Esophagus (tissue), 2 donors: Measurements from ENCODE around the gene HMCN2. TPM values are rescaled to one million over a fixed set of nuclear protein-coding genes. Genes with fewer than 3 reads are reported as not detected.

Experiments
- H3K27ac ChIP-seq, 2 donors: one replicate each; pipeline ENCODE4 v1.5.1; 2013; ENCODE audit warnings: low read depth in 2 of 2, mild to moderate bottlenecking in 2 of 2, inconsistent platforms in 1 of 2, low read length in 1 of 2, moderate library complexity in 1 of 2
- H3K27me3 ChIP-seq, 2 donors: one replicate each; pipeline ENCODE4 v1.6.1; 2013; ENCODE audit warnings: low read length in 2 of 2, control low read depth in 1 of 2, mild to moderate bottlenecking in 1 of 2; ENCODE audit not compliant: insufficient read depth in 2 of 2, control insufficient read depth in 1 of 2
- H3K36me3 ChIP-seq, 2 donors: one replicate each; pipeline ENCODE4 v1.6.1; 2013; ENCODE audit warnings: low read length in 1 of 2; ENCODE audit not compliant: control insufficient read depth in 2 of 2, insufficient read depth in 2 of 2
- H3K4me1 ChIP-seq, 2 donors: one replicate each; pipeline ENCODE4 v1.6.1; 2013; ENCODE audit warnings: low read length in 1 of 2; ENCODE audit not compliant: control insufficient read depth in 2 of 2, insufficient read depth in 2 of 2
- H3K4me3 ChIP-seq, 2 donors: one replicate each; pipeline ENCODE4 v1.5.1; 2013; ENCODE audit warnings: low read length in 2 of 2, mild to moderate bottlenecking in 2 of 2, low read depth in 1 of 2, moderate library complexity in 1 of 2
- H3K9me3 ChIP-seq, 2 donors: one replicate each; pipeline ENCODE4 v1.6.1; 2013; ENCODE audit warnings: mild to moderate bottlenecking in 2 of 2, low read depth in 1 of 2, low read length in 1 of 2, moderate library complexity in 1 of 2; ENCODE audit not compliant: control insufficient read depth in 2 of 2, insufficient read depth in 1 of 2
- WGBS, 2 donors: extraction: QIAGEN DNeasy Blood & Tissue Kit; methylation state at CpG; one replicate each; pipeline ENCODE4 v1.1.7; 2013; 5-methylcytosine and 5-hydroxymethylcytosine counted together
- polyA plus RNA-seq, 2 donors: library from polyadenylated mRNA; stranded (reverse); fragments of 200-250 nt; gene quantifications; one replicate each; pipeline ENCODE4 v1.2.3, GENCODE V29; 2013
- donor health status: healthy with polysubstance abuse.
- donor health status: Bipolar disorder and iron deficiency.

HMCN2 gene
- polyA plus RNA-seq, 2 donors, result 4.1 to 4.8 TPM

DNA sequence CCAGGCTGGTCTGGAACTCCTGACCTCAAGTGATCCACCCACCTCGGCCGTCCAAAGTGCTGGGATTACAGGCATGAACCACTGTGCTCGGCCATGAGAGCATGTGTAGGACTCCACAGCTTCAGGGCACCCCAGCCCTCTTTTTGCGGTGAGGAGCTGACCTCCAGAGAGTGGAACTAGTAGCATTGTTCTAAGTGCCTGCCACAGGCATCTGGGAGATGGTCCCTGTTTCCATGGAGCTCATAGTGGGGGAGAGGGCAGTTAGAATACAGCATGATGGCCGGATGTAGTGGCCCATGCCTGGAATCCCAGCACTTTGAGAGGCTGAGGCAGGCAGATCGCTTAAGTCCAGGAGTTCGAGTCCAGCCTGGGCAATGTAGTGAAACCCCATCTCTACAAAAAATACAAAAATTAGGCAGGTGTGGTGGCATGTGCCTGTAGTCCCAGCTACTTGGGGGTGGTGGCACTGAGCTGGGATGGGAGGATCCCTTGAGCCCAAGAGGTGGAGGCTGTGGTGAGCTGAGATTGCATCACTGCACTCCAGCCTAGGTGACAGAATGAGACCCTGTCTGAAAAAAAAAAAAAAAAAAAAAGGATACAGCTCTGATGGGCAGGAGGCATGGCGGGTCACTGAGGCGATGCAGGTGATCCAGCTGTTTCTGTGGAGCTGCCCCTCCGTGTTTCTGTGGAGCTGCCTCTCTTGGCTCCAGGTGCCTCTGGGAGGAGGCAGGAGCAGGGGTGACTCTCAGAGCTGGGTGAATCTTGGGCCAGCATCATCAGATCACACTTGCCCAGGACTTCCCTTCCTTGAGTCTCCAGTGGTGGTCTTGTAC is 183.4 kb downstream of the HMCN2 start:
- WGBS, 2 donors, result 92 to 95% methylated on average over 10 of the region's 10 CpGs
- peaks cover 10 to 22% of the 10 kb centered on the region in 2 donors for H3K4me1 ChIP-seq
- H3K36me3 ChIP-seq, result no peaks in the 10 kb centered on the region
- H3K27ac ChIP-seq, result no peak overlapping the region
- no peaks in the 10 kb centered on the region for H3K27me3 ChIP-seq
- no peak overlapping the region for H3K4me3 ChIP-seq
- no peaks in the 10 kb centered on the region for H3K9me3 ChIP-seq

DNA sequence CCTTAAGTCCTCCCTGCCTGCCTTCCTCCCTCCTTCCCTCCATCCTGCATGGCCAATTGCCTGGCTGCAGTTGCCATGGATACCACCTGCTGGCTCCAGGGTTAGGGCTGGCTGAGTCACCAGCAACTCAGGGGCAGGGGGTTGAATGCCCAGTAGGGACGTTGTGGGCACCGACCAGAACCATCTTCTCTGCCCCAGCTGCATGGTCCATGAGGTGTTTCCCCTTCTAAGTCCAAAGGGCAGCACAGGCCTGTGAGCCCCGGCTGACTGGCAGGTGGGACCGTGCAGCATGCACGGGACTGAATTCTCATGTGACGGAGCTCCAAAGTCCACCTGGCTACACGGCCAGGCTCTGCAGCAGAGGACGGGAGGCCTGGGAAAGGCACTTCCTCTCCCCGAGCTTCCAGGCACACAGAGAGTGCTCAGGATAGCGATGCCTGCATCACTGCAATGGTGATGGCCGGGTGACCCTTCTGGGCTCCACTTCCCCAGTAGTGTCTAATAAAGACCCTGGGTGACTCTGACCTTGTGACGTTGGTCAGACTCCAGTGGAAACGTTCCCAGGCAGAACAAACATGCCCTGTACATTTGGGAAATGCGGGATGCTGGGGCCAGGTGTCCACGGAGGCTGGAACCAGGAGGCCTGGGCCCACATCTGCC is 184.9 kb downstream of the HMCN2 start:
- Histone ChIP-seq H3K27me3 (no peaks in the 10 kb centered on the region), H3K9me3 (no peaks in the 10 kb centered on the region), H3K27ac (no peak overlapping the region), H3K4me1 (peaks cover 7 to 19% of the 10 kb centered on the region in 2 donors), H3K4me3 (no peak overlapping the region), H3K36me3 (no peaks in the 10 kb centered on the region)
- WGBS, 2 donors, result 61 to 72% methylated on average over 15 of the region's 15 CpGs

DNA sequence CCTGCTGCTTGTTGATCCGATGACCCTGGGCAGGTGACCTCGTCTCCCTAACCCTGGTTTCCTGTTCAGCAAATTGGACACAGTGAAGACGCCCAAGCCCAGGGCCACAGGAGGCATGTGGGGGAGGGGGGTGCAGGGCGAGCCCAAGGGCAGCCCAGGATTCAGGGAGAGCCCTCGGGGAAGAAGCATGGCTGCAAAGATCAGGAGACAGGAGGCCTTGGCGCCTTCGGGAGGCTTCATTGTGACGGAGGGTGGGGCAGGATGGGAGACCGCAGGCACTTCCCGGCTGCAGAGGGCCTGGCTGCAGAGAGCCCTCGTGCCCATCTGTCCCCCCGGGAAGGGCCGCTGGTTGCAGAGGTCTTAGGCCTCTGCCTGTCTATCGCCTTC is 185.4 kb downstream of the HMCN2 start:
- no peak overlapping the region for H3K4me3 ChIP-seq
- no peak overlapping the region for H3K27ac ChIP-seq
- 38 to 57% methylated on average over 14 of the region's 14 CpGs for WGBS, 2 donors
- no peaks in the 10 kb centered on the region for H3K27me3 ChIP-seq
- no peaks in the 10 kb centered on the region for H3K9me3 ChIP-seq
- peaks cover 7 to 19% of the 10 kb centered on the region in 2 donors for H3K4me1 ChIP-seq
- no peaks in the 10 kb centered on the region for H3K36me3 ChIP-seq

DNA sequence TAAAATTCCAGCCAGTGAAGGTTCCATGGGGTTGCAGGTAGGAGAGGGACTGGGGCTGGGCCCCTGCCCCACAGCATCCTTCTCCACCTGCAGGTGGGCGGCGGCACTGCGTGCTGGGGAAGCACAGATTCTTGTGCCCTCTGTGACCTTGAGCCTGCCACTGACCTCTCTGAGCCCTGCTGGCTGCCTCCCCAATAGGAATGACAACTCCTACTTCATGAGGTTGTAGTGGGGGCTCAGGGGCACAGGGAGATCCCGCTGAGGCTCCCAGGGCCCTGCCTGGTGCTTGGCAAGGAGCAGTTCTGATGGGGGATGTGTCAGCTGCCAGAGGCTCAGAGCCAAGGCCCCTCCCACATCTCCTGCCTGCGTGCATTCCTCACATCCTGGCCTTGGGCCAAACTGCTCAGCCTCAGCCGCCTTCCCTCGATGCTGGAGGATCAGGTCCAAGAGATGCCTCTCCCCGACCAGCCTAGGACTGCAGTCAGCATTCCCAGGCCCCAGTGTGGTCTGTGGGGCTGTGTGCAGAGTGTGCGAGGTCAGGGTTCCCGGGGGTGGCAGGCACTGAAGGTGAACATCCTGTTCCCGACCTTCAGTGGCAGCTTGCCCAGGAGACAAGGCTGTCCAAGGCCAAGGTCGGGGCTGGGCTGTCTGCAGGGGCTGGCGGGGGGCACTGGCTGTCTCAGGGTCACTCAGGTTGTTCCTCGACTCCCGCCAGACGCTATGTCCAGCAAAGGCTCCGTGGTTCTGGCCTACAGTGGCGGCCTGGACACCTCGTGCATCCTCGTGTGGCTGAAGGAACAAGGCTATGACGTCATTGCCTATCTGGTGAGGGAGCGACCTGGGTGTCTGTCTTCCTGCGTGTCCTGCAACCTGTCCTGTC is 186.2 kb downstream of the HMCN2 start:
- WGBS, 2 donors, result 31 to 36% methylated on average over 23 of the region's 23 CpGs
- Histone ChIP-seq H3K4me1 (peaks cover 7 to 19% of the 10 kb centered on the region in 2 donors), H3K9me3 (no peaks in the 10 kb centered on the region), H3K27me3 (no peaks in the 10 kb centered on the region), H3K36me3 (no peaks in the 10 kb centered on the region), H3K27ac (peak overlapping the region; percentile 32 to 69), H3K4me3 (no peak overlapping the region)

GRCh38 chr9:130452835-130453234 is 187.3 kb downstream of the HMCN2 start:
- Histone ChIP-seq H3K27ac (no peak overlapping the region), H3K36me3 (no peaks in the 10 kb centered on the region), H3K4me1 (peaks cover 5 to 17% of the 10 kb centered on the region in 2 donors), H3K9me3 (no peaks in the 10 kb centered on the region), H3K27me3 (no peaks in the 10 kb centered on the region), H3K4me3 (no peak overlapping the region)
- whole genome bisulfite sequencing, 2 donors, result 91 to 96% methylated on average over 4 of the region's 4 CpGs

DNA sequence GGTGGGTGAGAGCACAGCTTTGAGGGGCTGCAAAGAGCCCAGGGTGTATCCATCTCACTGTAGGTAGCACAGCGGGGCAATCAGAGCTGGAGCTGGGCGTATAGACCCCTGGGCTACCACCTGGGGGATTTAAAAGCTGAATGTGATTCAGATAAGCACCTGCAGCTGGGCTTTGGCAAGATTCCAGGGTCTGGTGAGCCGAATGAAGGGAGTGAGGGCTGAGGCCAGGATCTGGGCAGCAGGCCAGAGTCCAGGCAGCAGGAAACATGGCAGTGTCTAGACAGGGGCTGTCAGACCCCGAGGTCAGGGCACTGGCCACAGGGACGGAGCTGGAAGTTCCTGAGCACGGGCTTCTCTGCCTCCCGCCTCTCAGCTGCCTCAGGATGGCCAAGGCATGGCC is 187.9 kb downstream of the HMCN2 start:
- Histone ChIP-seq H3K27ac (no peak overlapping the region), H3K4me1 (peaks cover 5 to 16% of the 10 kb centered on the region in 2 donors), H3K9me3 (no peaks in the 10 kb centered on the region), H3K27me3 (no peaks in the 10 kb centered on the region), H3K36me3 (no peaks in the 10 kb centered on the region), H3K4me3 (no peak overlapping the region)
- WGBS, 2 donors, result 44 to 54% methylated on average over 7 of the region's 7 CpGs

- H3K36me3 ChIP-seq, result no peaks in the 10 kb centered on the region
- 91 to 95% methylated on average over 10 of the region's 10 CpGs for WGBS, 2 donors
These were observed 188.7 kb downstream of the HMCN2 start for GRCh38 chr9:130454096-130454811.

GRCh38 chr9:130454812-130455325 is 189.3 kb downstream of the HMCN2 start:
- Histone ChIP-seq H3K36me3 (no peaks in the 10 kb centered on the region), H3K27ac (no peak overlapping the region), H3K27me3 (no peaks in the 10 kb centered on the region), H3K4me3 (no peak overlapping the region), H3K9me3 (no peaks in the 10 kb centered on the region), H3K4me1 (peaks cover 5 to 16% of the 10 kb centered on the region in 2 donors)
- 32 to 43% methylated on average over 3 of the region's 3 CpGs for WGBS, 2 donors

More at GRCh38 chr9:130454096-130454811, 188.7 kb downstream of the HMCN2 start:
- no peaks in the 10 kb centered on the region for H3K27me3 ChIP-seq
- no peak overlapping the region for H3K4me3 ChIP-seq
- H3K4me1 ChIP-seq, result peaks cover 5 to 16% of the 10 kb centered on the region in 2 donors
- H3K9me3 ChIP-seq, result no peaks in the 10 kb centered on the region
- H3K27ac ChIP-seq, result no peak overlapping the region
